Breast epithelium (tissue), 4 donors: ENCODE results near the gene DAPK3. TPM values are rescaled to one million over a fixed set of nuclear protein-coding genes. Genes with fewer than 3 reads are reported as not detected.

ENCODE experiments used
- DNase-seq, 2 donors: peaks; one replicate each; pipeline ENCODE4 v3.0.0-alpha.2; 2019; ENCODE audit warnings: low spot score in 2 of 2
- H3K27ac ChIP-seq, 2 donors: fragments of 200-600 bp; sonication (generic) in 1 of 2; one replicate each; pipeline ENCODE4 v1.5.1; 2016 to 2019; ENCODE audit warnings: mild to moderate bottlenecking in 1 of 2
- H3K27me3 ChIP-seq, 2 donors: fragments of 200-600 bp; sonication (generic) in 1 of 2; one replicate each; pipeline versions ENCODE4 v1.5.1 to v1.6.0; 2017 to 2019; ENCODE audit warnings: control low read depth in 1 of 2, mild to moderate bottlenecking in 1 of 2
- H3K36me3 ChIP-seq: fragments of 200-600 bp; one replicate; pipeline ENCODE4 v1.5.1; 2019
- H3K4me1 ChIP-seq, 2 donors: fragments of 200-600 bp; sonication (generic); one replicate each; pipeline ENCODE4 v1.5.1; 2016 to 2019; ENCODE audit warnings: control low read depth in 1 of 2
- H3K4me3 ChIP-seq, 3 donors: fragments of 200-600 bp; sonication (generic); 1 replicate in 2 of 3; 2 replicates in 1 of 3; pipeline ENCODE4 v1.5.1; 2016 to 2019; ENCODE audit warnings: mild to moderate bottlenecking in 3 of 3, moderate library complexity in 2 of 3
- H3K9me3 ChIP-seq, 2 donors: fragments of 200-600 bp; sonication (generic) in 1 of 2; one replicate each; pipeline ENCODE4 v1.5.1; 2016 to 2019; ENCODE audit warnings: control low read depth in 1 of 2
- CTCF ChIP-seq, 3 donors: fragments of 450-650 bp; IDR thresholded peaks; one replicate each; pipeline ENCODE4 v1.5.1; 2016 to 2017; ENCODE audit warnings: antibody characterized with exemption in 3 of 3, mild to moderate bottlenecking in 3 of 3, moderate library complexity in 3 of 3
- POLR2A ChIP-seq: fragments of 450-650 bp; IDR thresholded peaks from one replicate; pipeline ENCODE4 v1.6.1; 2016; ENCODE audit warnings: antibody characterized with exemption, mild to moderate bottlenecking, moderate library complexity
- POLR2AphosphoS5 ChIP-seq, 3 donors: sonication (generic); formaldehyde crosslinking; IDR thresholded peaks; one replicate each; pipeline ENCODE4 v1.6.1; 2017; ENCODE audit warnings: antibody characterized with exemption in 3 of 3
- intact Hi-C: fragments of 100-400 bp; cut with DNase I; formaldehyde crosslinking; loops from one replicate; pipeline ENCODE4 v1.15.1; 2023; ENCODE audit warnings: low total_unique reads
- total RNA-seq, 3 donors: library from RNA; depleted of rRNA; stranded (reverse); fragments of >200 nt; gene quantifications; one replicate each; pipeline ENCODE4 v1.1.0, GENCODE V29; 2016

The DAPK3 gene
- total RNA-seq, 3 donors from 2014 or later = 60.3 to 68.6 (median 62.6) TPM

DNA sequence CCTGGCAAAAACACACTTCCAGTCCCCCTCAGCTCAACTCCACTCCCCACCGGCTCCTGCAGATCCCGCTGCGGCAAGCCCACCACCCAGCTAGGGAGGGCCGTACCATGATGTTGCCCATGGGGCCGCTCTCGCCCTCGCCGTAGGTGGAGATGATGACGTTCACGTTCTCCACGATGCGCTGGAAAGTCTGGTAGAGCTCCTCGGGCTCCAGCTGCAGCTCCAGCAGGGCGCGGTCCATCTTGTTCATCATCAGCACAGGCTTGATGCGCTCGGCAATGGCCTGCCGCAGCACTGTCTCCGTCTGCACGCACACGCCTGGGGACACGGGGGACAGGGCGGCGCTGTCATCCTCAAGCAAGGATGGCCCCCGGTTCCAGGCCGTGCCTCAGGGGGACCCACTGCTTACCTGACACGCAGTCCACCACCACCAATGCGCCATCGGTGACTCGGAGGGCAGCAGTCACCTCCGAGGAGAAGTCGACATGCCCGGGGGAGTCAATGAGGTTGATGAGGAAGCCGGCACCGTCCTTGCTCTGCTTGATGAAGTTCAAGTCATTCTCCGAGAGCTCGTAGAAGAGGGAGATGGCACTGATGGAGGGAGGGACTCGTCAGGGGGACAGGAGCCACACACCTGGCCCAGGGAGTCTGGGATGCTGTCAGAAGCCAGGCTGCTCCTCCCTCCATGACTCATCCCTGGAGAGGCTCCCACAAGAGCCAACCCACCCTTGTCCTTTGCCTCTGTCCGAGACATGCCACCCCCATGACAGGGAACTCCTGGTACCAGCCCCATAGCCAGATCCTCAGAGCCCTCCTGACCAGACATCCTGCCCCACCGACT is 12.0 kb upstream of the DAPK3 start:
- Histone ChIP-seq H3K4me1 (peaks cover 17 to 32% of the 10 kb centered on the region in 2 donors), H3K36me3 (peaks cover 35% of the 10 kb centered on the region)

GRCh38 chr19:3981736-3982681 is 11.1 kb upstream of the DAPK3 start:
- DNase-seq = peak in 1 of 2 donors; percentile 24
- Histone ChIP-seq H3K27ac (peak overlapping the region; percentile 29 to 99), H3K36me3 (peaks cover 44% of the 10 kb centered on the region), H3K4me3 (peak overlapping the region in 1 of 3 donors; percentile 97), H3K27me3 (no peaks in the 10 kb centered on the region), H3K9me3 (no peaks in the 10 kb centered on the region), H3K4me1 (peaks cover 15 to 30% of the 10 kb centered on the region in 2 donors)
- intact Hi-C loops = loop anchor here (5.0 kb wide), 1 partner anchor 80 kb away; no protein-coding TSS in a partner anchor
- TF ChIP-seq POLR2AphosphoS5 (IDR thresholded peaks at IDR 0.05) = no peak
- TF ChIP-seq POLR2A = no peak
- TF ChIP-seq CTCF (IDR thresholded peaks at IDR 0.05) = no peak

More for the DNA sequence above, 12.0 kb upstream of the DAPK3 start:
- intact Hi-C loops = loop anchor here (5.0 kb wide), 1 partner anchor 79 kb away; no protein-coding TSS in a partner anchor
- Histone ChIP-seq H3K4me3 (peak overlapping the region in 2 of 3 donors; percentile 96 to 97), H3K9me3 (no peaks in the 10 kb centered on the region), H3K27me3 (no peaks in the 10 kb centered on the region), H3K27ac (peak overlapping the region; percentile 98 to 99)
- DNase-seq = peak in 1 of 2 donors; percentile 41
- TF ChIP-seq POLR2A (no peak), POLR2AphosphoS5 (IDR thresholded peaks at IDR 0.05) (peak in 1 of 3 donors; percentile 29), CTCF (IDR thresholded peaks at IDR 0.05) (no peak)

- no peaks in the 10 kb centered on the region for H3K9me3 ChIP-seq
- intact Hi-C loops = loop anchor here (5.0 kb wide), 1 partner anchor 81 kb away; no protein-coding TSS in a partner anchor
- peak overlapping the region; percentile 19 to 29 for H3K27ac ChIP-seq
- peaks cover 45% of the 10 kb centered on the region for H3K36me3 ChIP-seq
- no peaks in the 10 kb centered on the region for H3K27me3 ChIP-seq
- H3K4me1 ChIP-seq = peaks cover 10 to 23% of the 10 kb centered on the region in 2 donors
- DNase-seq = peak in 1 of 2 donors; percentile 17
- H3K4me3 ChIP-seq = no peak overlapping the region
- TF ChIP-seq CTCF (IDR thresholded peaks at IDR 0.05) = no peak
- TF ChIP-seq POLR2A = no peak
- no peak for TF ChIP-seq POLR2AphosphoS5 (IDR thresholded peaks at IDR 0.05)
Measured at GRCh38 chr19:3981373-3981735, 10.5 kb upstream of the DAPK3 start.

GRCh38 chr19:3980353-3981251 is 9.7 kb upstream of the DAPK3 start:
- TF ChIP-seq CTCF (IDR thresholded peaks at IDR 0.05) = no peak
- no peak for TF ChIP-seq POLR2AphosphoS5 (IDR thresholded peaks at IDR 0.05)
- TF ChIP-seq POLR2A = no peak
- Histone ChIP-seq H3K36me3 (peaks cover 45% of the 10 kb centered on the region), H3K9me3 (no peaks in the 10 kb centered on the region), H3K4me1 (peaks cover 10 to 16% of the 10 kb centered on the region in 2 donors), H3K27ac (peak overlapping the region; percentile 19 to 29), H3K27me3 (no peaks in the 10 kb centered on the region), H3K4me3 (no peak overlapping the region)
- intact Hi-C loops = loop anchor here (5.0 kb wide), 1 partner anchor 82 kb away; no protein-coding TSS in a partner anchor
- peak in 1 of 2 donors; percentile 20 for DNase-seq
